Natural killer cell (primary cell): ENCODE measurements around the gene COPS3. TPM values are rescaled to one million over a fixed set of nuclear protein-coding genes. Genes with fewer than 3 reads are reported as not detected.

ENCODE experiments used
- ATAC-seq, 3 donors: fragments of 150-1000 bp in 2 of 3; fragments of 200-7000 bp in 1 of 3; cut with Tn5 transposase; 1 replicate in 1 of 3; 2 replicates in 2 of 3; pipeline ENCODE4 v1.10.0; 2021; ENCODE audit warnings: mild to moderate bottlenecking in 2 of 3, moderate library complexity in 2 of 3
- DNase-seq, 2 donors: peaks; one replicate each; pipeline versions ENCODE4 v3.0.0 to v3.0.0-alpha.2; 2013 to 2021; ENCODE audit warnings: mixed read lengths in 1 of 2
- H3K27ac ChIP-seq: one replicate; pipeline ENCODE4 v1.5.1; 2013; ENCODE audit warnings: mild to moderate bottlenecking, low read length
- H3K27me3 ChIP-seq: one replicate; pipeline ENCODE4 v1.6.1; 2013; ENCODE audit warnings: low read length; ENCODE audit not compliant: control insufficient read depth, insufficient read depth
- H3K36me3 ChIP-seq: one replicate; pipeline ENCODE4 v1.6.1; 2013; ENCODE audit warnings: low read length; ENCODE audit not compliant: control insufficient read depth, insufficient read depth
- H3K4me1 ChIP-seq: one replicate; pipeline ENCODE4 v1.6.1; 2013; ENCODE audit warnings: low read length; ENCODE audit not compliant: control insufficient read depth, insufficient read depth
- H3K4me3 ChIP-seq: one replicate; pipeline ENCODE4 v1.5.1; 2013; ENCODE audit warnings: low read length
- H3K9me3 ChIP-seq: one replicate; pipeline ENCODE4 v1.6.1; 2013; ENCODE audit warnings: low read length; ENCODE audit not compliant: control insufficient read depth, insufficient read depth
- H3K27ac Mint-ChIP-seq, 2 donors: one replicate each; pipeline ENCODE4 v1.8.0; 2022; ENCODE audit warnings: mild to moderate bottlenecking in 2 of 2, mixed read lengths in 2 of 2, moderate library complexity in 1 of 2
- H3K27me3 Mint-ChIP-seq, 2 donors: one replicate each; pipeline ENCODE4 v1.8.0; 2022; ENCODE audit warnings: low read depth in 2 of 2, mixed read lengths in 2 of 2
- H3K36me3 Mint-ChIP-seq: one replicate; pipeline ENCODE4 v1.8.0; 2022; ENCODE audit warnings: mixed read lengths
- H3K4me1 Mint-ChIP-seq, 2 donors: one replicate each; pipeline ENCODE4 v1.8.0; 2022; ENCODE audit warnings: mixed read lengths in 2 of 2
- H3K4me3 Mint-ChIP-seq: one replicate; pipeline ENCODE4 v1.8.0; 2022; ENCODE audit warnings: mild to moderate bottlenecking, moderate library complexity, mixed read lengths
- H3K9me3 Mint-ChIP-seq, 2 donors: one replicate each; pipeline ENCODE4 v1.8.0; 2022; ENCODE audit warnings: mixed read lengths in 2 of 2
- WGBS: methylation state at CpG from one replicate; pipeline ENCODE4 v1.1.7; 2013; ENCODE audit warnings: missing lambda C conversion rate; ENCODE audit not compliant: insufficient coverage; 5-methylcytosine and 5-hydroxymethylcytosine counted together
- intact Hi-C: fragments of 100-400 bp; cut with micrococcal nuclease; formaldehyde crosslinking; loops from one replicate; pipeline ENCODE4 v1.14.2; 2022
- total RNA-seq, 4 donors: library from RNA; stranded (reverse); fragments of 120-200 nt in 1 of 4; gene quantifications; one replicate each; pipeline versions ENCODE4 v1.2.3 to v1.2.4, GENCODE V29; 2013 to 2022
- TF ChIP-seq, protein P1 (sequence below): fragments of 200-600 bp; IDR thresholded peaks from one replicate; pipeline ENCODE4 v1.8.0; 2022; ENCODE audit warnings: antibody characterized with exemption

COPS3 gene
- total RNA-seq, 3 donors from 2014 or later (not counting 1 experiment from before 2014, with no cell fraction given) = 101 to 115 (median 102) TPM

DNA sequence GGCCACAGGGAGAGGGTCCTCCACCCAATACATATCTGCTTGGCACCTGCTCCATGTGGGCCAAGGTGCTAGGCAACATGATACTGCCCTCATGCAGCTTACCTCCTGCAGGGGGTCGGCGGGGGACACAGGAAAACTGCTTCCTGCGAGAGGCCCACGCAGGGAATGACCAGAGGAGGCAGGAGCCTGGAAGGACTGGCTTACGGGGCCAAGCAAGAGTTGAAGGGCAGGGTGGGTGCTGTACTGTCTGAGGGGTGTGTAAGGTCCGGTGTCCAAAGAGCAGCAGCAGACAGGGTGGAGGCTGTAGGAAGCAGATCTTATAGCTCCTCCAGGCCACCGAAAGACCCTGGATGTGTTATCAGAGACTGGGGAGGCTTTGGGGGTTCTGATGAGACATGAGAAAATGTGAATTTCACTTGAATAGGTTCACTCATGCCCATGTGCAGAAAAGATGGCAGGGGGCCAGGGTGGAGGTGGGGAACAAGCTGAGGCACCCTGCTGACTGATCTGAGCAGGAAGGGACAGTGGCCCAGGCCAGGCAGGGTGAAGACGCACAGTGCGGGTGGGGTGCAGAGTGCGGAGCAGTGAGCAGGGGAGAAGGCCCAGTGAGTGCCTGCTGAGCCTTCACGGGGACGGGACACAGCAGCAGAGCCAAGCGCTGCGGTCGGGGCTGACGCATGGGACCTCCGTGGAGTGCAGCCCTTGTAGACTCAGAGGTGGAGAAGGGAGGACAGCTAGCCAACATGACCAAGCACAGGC, 52.3 kb downstream of the COPS3 start:
- DNase-seq (no peak), ATAC-seq (no peak)
- no peak overlapping the region for H3K27ac ChIP-seq
- no peaks in the 10 kb centered on the region for H3K27me3 ChIP-seq
- TF ChIP-seq, protein P1, sequence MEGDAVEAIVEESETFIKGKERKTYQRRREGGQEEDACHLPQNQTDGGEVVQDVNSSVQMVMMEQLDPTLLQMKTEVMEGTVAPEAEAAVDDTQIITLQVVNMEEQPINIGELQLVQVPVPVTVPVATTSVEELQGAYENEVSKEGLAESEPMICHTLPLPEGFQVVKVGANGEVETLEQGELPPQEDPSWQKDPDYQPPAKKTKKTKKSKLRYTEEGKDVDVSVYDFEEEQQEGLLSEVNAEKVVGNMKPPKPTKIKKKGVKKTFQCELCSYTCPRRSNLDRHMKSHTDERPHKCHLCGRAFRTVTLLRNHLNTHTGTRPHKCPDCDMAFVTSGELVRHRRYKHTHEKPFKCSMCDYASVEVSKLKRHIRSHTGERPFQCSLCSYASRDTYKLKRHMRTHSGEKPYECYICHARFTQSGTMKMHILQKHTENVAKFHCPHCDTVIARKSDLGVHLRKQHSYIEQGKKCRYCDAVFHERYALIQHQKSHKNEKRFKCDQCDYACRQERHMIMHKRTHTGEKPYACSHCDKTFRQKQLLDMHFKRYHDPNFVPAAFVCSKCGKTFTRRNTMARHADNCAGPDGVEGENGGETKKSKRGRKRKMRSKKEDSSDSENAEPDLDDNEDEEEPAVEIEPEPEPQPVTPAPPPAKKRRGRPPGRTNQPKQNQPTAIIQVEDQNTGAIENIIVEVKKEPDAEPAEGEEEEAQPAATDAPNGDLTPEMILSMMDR = no peak
- Mint-ChIP-seq H3K4me3 (no peak overlapping the region), H3K27me3 (no peaks in the 10 kb centered on the region), H3K9me3 (no peaks in the 10 kb centered on the region), H3K27ac (peak overlapping the region in 1 of 2 donors; percentile 38), H3K4me1 (peaks cover 6 to 21% of the 10 kb centered on the region in 2 donors), H3K36me3 (peaks cover 22% of the 10 kb centered on the region)
- no peak overlapping the region for H3K4me3 ChIP-seq
- intact Hi-C loops = no loop called here
- no peaks in the 10 kb centered on the region for H3K4me1 ChIP-seq
- no peaks in the 10 kb centered on the region for H3K9me3 ChIP-seq
- peaks cover 76% of the 10 kb centered on the region for H3K36me3 ChIP-seq
- 96% methylated on average over 17 of the region's 17 CpGs for WGBS

DNA sequence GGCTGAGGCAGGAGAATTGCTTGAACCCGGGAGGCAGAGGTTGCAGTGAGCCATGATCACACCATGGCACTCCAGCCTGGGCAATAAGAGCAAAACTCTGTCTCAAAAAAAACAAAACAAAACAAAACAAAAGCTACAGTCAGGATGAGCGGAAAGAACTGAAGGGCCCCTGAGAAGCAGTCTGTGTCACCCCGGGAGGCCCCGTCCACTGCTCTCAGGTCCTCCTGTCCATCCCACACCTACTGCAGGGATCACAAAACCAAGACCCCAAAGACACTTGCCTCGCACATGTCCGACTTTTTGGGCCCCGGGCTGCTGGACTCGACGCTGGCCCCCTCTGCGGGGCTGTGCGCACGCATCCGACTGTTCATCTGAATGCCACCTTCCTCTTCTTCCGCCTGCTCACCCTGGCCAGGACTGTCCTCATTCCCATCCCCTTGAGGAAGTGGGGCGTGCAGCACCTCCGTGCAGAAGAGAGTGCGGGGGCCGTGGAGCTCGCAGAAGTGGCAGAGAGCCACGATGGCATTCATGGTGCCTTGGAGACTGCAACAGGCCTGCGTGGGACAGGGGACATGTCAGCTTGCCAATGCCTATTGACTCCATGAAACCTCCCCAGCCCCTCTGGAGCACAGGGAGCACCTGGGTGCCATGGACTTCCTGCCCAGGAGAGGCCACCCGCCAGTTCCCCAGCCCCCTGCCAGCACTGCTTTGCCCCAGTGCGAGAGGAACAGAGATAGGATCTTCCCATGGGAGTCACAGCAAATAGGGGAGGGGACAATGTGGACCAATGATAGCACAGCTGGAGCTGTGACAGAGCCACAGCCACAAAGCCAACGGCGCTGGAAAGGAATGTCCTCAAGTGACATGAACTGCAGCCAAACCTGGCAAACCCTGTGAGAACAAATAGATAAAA, 53.2 kb downstream of the COPS3 start:
- H3K27ac Mint-ChIP-seq = no peak overlapping the region
- intact Hi-C loops = no loop called here
- no peaks in the 10 kb centered on the region for H3K9me3 Mint-ChIP-seq
- TF ChIP-seq, protein P1 = no peak
- Histone ChIP-seq H3K9me3 (no peaks in the 10 kb centered on the region), H3K27me3 (no peaks in the 10 kb centered on the region), H3K4me3 (no peak overlapping the region), H3K36me3 (peaks cover 82% of the 10 kb centered on the region), H3K4me1 (no peaks in the 10 kb centered on the region), H3K27ac (no peak overlapping the region)
- 95% methylated on average over 25 of the region's 25 CpGs for WGBS
- no peaks in the 10 kb centered on the region for H3K27me3 Mint-ChIP-seq
- peaks cover 22% of the 10 kb centered on the region for H3K36me3 Mint-ChIP-seq
- ATAC-seq (no peak), DNase-seq (no peak)
- H3K4me1 Mint-ChIP-seq = peaks cover 6 to 21% of the 10 kb centered on the region in 2 donors
- H3K4me3 Mint-ChIP-seq = no peak overlapping the region

GRCh38 chr17:17226451-17227265, 54.4 kb downstream of the COPS3 start:
- Mint-ChIP-seq H3K4me3 (no peak overlapping the region), H3K4me1 (peaks cover 6 to 10% of the 10 kb centered on the region in 2 donors), H3K9me3 (no peaks in the 10 kb centered on the region), H3K27me3 (no peaks in the 10 kb centered on the region), H3K27ac (no peak overlapping the region), H3K36me3 (peaks cover 22% of the 10 kb centered on the region)
- DNase-seq (no peak), ATAC-seq (no peak)
- intact Hi-C loops = no loop called here
- no peak overlapping the region for H3K27ac ChIP-seq
- 97% methylated on average over 16 of the region's 16 CpGs for WGBS
- H3K9me3 ChIP-seq = no peaks in the 10 kb centered on the region
- no peaks in the 10 kb centered on the region for H3K4me1 ChIP-seq
- H3K27me3 ChIP-seq = no peaks in the 10 kb centered on the region
- TF ChIP-seq, protein P1 = no peak
- H3K36me3 ChIP-seq = peaks cover 84% of the 10 kb centered on the region
- no peak overlapping the region for H3K4me3 ChIP-seq
